Stimulated activated CD4-positive, alpha-beta T cell treated with anti-CD3 and anti-CD28 coated beads, TNF-alpha, amount 100 ng/mL, for 1 hour (primary cell): ENCODE data around the gene ETFA.
A peak's percentile ranks its signal among the peaks of the same experiment; 100 is the strongest.

Experiments used
- DNase-seq, 3 donors: peaks; one replicate each; pipeline ENCODE4 v3.0.0-alpha.2; 2020; ENCODE audit warnings: low read depth in 3 of 3, low spot score in 1 of 3

ETFA gene

DNA sequence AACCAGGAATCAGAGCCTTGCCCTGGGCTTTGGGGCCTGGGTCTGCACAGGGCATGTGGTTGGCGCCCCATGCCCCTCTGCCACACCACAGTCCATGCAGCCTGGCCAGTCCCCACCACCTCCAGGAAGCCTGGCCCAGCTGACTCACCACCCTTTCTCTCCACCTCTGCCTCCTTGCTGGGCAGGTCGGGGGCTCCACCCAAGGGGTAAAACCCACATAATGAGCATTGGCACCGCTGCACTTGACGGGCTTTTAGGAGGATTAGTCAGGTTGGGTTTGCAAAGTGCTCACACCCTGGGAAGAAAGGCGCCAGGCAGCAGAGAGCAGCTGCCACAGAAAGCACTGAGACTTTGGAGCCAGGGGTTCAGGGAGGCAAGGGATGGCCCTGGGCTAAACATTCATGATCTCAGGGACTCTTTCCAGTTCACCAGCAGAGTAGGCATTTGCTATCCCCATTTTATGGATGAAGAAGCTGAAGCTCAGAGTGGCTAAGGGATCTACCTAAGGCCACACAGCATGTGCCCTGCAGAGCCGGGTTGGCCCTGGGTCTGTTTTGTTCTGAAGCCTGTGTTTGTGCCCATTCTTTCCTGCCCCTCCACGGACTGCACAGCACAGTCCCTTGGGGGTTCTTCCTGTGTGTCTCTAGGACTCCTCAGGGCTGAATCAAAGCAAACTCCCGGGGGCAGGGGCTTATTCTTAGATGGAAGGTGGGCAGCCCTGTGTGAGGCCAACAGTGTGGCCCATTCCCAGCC, 113.4 kb downstream of the ETFA start:
- no peak for DNase-seq

DNA sequence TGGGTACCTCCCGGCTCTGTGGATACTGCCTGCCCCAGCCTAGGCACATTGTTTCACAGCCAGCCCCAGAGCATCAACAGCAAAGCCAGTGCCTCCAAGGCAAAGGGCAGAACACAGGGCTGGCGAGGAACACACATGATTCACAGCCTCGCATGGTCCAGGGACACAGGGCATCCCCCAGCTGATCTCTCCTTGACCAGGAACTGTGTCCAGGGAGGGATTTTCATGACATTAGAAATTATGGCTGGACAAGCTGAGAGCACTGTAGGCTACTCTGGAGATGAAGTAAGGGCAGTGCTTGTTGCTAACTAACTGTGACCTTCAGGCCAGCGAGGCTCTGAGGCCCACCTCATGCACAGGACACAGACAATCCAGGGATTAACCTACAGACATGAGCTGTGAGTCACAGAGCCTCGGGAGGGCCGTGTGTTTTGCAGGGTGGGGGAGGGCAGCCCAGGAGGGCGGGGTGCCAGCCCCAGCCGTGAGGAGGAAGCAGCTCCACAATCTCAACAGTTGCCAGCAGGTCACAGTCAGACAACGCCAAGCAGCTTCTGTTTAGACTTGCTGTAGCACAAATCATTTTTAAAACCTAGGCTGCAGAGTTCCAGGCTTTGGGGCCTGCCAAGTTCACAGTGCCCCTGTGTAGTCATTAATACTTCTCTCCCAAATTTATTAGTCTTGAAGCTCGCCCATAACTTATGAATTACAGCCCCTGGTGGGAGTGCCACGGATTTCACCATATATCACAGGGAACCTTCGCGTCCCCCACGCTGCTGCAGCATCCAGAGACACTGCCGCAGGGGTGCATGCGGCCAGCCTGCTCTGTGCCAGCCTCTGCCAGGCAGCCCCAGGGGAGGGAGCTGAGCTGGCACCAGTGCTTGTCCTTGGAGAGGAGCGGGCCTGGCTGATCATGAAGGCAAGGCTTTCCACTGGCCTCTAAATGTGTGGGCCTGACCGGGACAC, 114.7 kb downstream of the ETFA start:
- DNase-seq, result no peak

DNA sequence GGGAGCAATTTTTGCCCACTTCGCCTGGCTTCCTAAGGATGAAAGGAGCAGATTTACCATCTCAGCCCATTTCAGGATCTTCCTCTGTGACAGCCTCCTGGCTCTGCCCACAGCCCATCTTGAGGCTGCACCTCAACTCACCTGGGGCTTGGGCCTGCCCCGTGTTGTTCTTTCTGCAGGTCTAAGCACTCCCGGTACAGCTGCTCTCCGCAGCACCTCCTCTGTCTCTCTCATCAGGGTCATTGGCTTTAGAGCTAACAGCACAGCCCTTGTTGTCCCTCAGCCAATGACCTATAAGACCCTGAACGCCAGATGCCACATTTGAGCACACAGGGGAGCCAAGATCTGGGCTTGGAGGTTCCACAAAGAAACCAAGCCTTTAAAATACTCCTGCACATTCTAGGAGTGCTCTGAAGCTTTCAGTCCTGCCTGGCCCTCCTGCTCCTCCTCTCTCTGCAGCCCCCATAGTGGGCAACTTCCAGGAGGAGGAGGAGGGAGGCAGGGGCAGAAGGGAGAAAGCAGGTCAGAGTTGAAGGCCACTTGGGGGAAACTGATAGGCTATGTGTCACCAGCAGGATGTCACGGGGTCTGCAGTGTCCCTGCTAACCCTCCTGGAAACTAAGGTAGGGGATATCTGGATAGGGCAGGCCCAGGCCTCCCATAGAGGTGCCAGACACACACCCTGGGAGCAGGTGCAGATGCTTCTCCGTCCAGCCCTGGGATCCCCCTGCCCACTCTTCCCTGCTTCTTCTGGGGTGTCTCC, 115.6 kb downstream of the ETFA start:
- DNase-seq, result no peak

DNA sequence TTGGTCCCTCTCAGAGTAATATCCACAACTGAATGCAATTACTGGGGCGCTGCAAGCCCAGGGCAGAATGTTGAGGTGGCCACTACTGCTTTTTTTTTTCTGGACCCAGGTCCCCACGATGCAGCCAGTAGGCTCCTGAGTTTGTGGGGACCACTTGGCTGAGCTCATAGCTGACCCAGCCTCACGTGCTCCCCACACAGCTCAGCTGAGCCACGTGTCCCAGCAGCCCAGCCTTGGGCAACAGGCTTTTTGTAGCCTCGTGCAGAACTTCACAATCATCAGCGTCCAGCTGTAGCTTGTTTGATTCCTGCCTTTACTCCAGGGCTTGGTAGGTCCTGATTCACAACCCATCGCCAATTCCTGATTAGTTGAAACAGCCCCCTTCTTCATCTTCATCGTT, 117.3 kb downstream of the ETFA start:
- no peak for DNase-seq

DNA sequence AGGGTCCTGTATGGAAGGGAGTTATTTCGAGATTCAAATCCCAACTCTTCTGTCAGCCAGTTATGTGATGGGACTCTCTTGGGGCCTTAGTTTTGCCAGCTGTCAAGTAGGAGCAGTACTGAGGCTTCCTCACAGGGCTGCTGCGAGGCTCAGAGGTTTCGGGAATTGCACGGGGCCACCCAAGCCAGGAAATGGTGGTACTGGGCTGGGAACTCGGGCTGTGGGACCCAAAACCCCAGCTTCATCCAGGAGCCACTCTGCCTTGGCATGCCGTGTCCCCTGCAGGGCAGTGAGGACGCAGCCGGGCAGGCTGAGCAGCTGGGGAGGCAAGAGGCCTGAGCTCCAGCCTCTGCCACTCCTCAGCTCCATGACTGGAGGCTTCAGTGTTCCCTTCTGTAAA, 118.6 kb downstream of the ETFA start:
- DNase-seq, result no peak

DNA sequence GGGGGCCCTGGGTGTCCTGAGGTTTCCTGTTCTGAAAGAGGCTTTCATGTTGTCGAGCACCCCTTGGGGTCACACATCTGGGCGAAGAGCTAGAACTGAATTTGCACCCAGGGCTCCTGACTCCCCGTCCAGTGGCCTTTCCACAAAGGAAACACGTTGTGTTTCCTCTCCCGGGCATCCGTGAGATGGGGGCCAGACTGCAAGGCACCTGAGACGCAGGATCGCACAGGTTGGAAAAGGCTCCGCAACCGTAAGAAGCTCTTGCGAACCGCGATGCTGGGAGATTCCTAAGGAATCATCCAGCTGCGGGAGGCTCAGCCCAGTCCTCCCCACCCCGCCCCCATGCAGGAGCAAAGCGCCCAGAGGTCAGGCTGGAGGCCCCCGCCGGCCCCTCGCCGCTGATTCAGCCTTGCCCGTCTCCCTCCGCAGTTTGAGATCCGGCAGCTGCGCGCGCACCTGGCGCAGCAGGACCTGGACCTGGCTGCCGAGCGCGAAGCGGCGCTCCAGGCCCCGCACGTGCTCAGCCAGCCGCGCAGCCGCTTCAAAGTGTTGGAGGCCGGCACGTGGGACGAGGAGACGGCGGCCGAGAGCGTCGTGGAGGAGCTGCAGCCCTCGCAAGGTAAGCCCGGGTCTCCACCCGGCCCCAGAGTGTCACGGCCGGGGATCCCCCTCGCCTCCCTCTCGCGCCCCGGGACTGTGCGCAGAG, 119.6 kb downstream of the ETFA start:
- DNase-seq, result no peak

DNA sequence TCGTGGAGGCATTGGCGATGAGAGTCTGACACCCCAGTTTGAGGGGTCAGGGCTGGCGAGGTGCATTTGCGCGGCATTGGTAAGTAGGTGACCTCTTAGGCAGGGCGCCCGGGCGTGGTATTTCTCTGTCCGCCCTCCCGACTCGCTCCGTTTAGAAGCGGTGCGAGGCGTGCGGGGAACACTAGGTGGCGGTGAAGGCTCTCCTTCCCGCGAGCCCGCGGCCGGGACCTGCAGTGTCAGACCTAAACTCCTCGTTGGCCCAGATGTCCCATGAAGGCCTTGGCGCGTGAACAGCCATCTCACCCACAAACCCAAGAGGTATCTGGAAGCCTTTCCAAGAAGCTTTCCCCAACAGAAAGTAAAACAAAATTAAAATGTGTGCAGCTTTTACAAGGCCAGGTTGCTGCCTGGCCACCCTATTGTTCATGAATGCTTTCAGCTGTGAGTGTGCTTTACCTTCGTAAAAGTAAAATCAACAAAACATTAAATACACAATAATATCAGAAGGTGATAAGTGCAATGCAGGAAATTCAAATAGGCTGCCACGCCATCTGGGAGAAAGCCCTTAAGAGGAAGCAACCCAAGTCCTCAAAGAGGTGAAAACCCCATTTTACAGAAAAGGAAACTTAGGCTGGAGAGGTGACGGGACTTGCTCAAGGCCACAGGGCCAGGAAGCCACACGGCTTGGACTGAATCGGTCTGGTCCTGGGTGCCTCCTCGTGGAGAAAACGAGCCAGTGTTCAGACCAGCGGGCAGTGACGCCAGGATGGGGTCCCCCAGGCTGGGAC, 120.3 kb downstream of the ETFA start:
- DNase-seq, result peak; percentile 1 to 60 (median 19)

DNA sequence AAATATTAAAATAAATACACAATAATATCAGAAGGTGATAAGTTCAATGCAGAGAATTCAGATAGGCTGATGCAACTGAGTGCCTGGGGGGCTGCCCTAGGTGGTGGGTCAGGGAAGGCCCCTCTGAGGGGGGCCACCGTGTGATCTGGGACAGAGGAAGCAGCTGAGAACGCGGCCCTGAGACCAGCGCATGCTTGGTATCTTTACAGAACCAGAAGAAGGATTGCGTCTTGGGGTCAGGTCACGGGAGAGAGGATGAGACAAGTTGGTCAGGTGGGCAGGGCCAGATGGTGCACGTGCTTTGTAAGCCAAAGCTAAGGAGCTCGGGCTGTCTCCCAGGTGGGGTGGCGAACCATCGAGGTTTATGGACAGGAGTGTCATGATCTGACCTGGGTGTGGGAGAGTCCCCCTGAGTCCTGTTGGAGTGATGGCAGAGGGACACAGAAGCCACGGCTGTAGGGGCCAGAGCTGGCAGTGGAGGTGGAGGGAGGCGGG, 121.2 kb downstream of the ETFA start:
- DNase-seq, result no peak

DNA sequence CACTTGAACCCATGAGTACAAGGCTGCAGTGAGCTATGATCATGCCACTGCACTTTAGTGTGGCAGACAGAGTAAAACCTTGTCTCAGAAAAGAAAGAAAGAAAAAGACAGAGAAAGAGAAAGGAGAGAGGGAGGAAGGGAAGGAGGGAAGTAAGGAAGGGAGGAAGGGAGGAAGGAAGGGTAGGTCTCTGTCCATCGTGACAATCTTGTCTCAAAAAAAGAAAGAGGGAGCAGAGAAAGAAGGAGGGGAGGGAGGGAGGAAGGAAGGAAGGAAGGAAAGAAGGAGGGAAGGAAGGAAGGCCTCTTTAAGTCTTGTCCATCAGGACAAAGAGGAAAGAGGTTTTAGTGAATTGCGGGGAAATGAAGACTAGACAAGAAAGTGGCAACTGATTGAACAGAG, 122.2 kb downstream of the ETFA start:
- no peak for DNase-seq

DNA sequence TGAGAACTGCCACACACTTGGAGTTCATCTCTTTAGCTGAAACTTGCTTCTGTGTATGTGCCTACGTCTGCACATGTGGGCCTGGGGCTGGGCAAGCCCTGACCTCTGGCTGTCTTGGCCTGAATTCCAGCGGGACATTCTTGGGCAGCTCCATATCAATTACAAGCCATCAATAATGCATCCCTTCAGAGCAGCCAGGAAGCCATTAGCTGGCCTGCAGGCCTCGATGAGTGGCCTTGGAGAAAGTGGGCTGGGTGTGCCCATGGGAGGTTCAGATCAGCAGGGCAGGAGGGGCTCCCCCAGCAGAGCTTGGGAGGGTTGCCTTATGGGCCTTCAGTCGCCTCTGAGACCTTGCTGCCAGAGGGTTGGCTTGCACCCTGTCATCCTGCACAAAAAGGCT, 124.1 kb downstream of the ETFA start:
- DNase-seq, result no peak

DNA sequence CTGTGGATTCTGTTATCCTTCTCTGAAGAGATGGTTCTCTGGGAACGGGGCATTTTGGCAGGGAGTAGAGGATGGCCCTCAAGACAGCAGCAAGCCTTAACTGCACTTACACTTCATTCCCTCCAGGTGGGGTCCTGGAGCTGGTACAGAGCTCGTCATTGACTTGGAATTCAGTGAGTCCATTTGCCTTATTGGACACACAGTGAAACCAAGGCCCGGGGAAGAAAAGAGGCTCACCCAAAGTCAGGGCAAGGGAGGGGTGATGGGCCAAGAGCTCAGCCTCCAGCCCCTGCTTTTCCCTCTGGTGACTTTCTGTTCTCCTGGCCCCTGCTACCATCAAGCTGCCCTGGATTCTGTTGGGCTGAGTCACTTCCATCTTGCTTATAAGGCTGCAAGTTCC, 125.6 kb downstream of the ETFA start:
- DNase-seq, result no peak

DNA sequence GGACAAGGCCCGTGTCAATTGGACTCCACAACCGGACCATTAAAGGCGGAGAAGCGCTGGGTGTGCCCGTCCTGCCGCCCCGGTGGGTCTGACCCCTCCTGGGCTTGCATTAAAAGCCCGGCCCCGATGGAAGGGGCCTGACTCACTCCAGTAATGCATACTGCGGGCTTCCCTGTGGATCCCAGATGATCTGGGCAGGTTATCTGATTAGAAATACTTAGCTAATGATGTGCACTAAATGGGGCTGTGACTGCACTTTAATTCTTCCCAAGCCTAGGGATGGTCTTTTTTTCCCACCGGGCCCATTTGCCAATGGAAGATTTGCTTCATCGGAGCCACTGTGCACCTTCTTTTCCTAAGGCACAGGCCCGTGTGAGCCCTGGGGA, 126.6 kb downstream of the ETFA start:
- DNase-seq, result no peak

DNA sequence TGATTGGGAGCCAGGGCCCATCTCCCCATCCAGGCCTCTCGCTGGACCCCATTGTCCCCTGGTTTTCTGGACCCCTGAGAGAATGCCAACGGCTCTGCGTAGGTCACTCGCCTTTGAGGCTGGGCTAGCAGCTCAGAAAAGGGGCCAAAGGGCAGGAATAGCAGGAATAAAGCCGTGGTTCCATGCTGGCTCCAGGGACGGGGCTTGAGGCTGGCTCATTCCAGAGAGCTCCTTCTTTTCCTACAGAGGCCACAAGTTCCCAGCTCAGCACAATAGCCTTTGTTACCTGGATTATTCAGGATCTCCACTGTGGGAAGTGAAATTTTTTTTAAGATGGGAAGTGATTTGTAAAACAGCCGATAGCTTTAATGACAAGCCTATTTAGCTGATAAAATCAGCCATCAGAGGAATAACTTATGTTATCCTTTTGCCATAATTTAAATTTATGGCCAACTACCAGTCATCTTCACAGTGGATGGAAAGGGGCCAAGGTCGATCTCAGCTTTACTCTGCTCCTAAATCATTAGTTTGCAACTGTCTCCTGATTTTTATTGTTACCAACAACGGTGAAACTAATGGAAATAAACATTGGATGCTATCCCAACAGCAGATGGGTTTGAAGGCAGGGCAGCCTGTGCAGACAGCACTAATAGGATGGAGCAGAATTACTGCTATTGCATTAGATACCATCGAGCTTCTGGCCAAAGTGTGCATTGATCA, 127.2 kb downstream of the ETFA start:
- no peak for DNase-seq

DNA sequence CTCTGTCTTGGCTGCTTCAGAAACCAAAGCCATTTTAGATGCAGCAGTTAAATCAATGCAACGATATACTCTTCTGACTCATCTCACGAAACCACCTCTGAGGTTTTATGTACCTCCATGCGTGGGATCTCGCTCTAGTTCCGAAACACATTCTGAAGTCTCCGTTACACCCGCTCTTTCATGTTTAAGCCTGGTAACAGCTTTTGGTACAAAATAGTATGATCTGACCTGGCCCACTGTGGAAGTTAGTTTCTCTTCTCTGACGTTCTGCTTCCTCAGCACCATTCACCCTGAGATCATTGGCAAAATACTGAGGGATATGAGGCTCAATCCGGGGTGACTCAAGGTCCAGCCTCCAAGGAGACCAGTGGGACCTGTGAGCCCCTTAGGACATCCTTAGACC, 129.6 kb downstream of the ETFA start:
- DNase-seq, result no peak

DNA sequence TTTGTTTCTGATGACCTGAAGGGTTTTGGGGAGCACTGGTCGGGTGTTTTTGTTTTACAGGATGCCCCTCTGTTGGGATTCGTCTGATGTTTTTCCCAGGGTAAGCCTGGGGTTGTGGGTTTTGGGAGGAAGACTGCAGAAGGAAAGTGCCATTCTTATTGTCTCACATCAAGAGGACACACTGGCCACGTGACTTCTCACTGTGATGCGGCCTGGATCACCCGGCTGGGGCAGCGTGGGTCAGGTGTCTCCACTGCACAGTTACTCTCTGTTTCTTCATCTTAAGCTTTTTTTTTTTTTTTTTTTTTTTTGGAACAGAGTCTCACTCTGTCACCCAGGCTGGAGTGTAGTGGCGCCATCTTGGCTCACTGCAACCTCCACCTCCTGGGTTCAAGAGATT, 130.9 kb downstream of the ETFA start:
- DNase-seq, result no peak

DNA sequence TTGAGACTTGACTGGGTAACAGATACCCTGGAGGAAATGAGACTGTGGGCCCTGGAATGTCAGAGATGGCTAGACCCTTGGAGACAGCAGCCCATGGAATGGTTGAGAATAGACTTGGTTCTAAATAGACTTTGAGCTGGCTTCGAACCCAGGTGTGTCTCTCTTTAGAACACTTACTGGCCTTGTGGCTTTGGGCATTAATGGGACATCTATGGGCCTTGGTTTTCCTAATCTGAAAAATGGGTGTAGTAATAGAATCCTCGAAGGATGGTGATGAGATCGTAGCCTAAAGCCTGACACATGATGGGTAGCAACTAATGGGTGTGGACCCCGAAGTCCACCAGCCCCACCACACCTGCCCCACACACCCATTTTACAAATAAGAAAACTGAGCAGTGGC, 132.2 kb downstream of the ETFA start:
- DNase-seq, result no peak

DNA sequence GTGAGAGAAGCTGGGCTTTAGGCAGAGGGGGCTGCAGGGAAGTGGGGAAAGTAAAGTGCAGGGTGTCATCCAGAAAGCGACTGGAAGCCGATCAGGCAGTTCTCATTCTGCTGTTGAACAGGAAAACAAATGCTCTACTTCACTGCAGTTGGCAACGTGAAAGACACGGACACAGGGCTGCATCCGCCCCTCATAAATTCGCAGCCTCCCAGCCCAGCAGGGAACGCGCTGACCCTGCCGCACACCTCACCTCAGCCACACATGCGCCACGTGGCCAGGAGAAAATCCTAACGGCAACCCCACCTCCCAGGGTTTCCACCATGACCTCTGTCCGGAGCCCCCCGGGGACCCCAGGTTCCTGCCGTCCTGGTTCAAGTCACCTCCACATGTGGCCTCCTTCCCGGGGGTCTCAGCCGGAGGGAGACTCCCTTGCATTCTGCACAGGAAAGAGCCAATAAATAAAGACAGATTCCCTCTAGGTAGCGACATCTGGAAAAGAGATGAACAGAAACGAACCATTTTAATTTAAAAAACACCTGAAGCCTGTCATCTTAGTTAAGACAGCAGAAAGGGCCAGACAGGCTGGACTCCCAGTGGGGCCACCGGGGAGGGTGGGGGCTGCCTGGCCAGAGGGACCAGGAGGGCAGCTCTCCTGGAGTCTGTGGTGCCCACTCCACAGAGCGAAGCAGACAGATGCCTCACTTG, 132.8 kb downstream of the ETFA start:
- no peak for DNase-seq

DNA sequence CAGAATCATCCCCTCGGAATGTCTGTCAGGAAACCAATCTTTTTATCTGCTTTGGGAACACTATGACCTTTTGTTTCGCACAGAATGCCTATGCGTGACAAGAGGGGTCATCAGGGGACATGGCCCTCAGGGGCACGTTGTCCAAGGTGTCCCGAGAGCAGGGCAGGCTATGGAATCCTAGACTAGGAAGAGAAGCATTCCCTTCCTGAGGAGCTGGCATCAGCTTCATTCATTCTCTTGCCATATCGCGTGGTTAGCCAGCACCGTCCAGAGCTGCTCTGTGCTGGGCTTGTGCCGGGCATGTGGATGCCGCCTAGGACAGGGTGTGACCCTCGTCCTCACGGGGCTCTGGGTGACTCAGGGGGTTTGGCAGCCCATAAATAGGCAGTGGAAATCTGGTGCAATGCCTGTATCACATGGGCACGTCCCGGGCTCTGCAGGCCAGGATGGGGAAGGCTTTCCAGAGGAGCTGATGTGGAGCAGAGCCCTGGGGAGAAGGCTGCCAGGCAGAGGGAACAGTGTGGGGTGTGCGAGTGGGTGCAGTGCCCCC, 133.7 kb downstream of the ETFA start:
- no peak for DNase-seq
